Measurements from ENCODE around the gene DIS3L2. TPM values are rescaled to one million over a fixed set of nuclear protein-coding genes. Genes with fewer than 3 reads are reported as not detected.

DIS3L2 gene
- total and polyA plus RNA-seq, 2 of the 8 experiments (the other 6 are each of a cell fraction or from before 2014, with no cell fraction given): 11.5 to 21.6 TPM

DNA sequence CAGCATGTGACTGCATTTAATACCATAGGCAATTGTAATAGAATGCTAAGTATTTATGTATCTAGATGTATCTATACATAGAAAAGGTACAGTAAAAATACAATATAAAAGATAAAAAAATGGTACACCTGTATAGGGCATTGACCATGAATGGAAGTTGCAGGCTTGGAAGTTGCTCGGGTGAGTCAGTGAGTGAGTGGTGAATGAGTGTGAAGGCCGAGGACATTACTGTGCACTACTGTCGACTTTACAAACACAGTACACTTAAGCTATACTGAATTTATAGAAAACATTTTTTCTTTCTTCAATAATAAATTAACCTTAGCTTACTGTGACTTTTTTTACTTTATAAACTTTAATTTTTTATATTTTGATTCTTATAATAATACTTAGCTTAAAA is 8.9 kb downstream of the DIS3L2 start (continued):
- TF ChIP-seq CHD7 (IDR thresholded peaks at IDR 0.05; ENCODE audit: insufficient replicate concordance, low read length) (no peak), POLR2A (IDR thresholded peaks at IDR 0.05; ENCODE audit: control extremely low read depth in 1 of 2, low read depth in 2 of 2, low read length in 2 of 2) (no peak), BACH1 (IDR thresholded peaks at IDR 0.05; ENCODE audit: low read length) (no peak), SIRT6 (IDR thresholded peaks at IDR 0.05; ENCODE audit: low read length) (no peak), TBP (IDR thresholded peaks at IDR 0.05; ENCODE audit: low read depth, low read length) (no peak), RXRA (IDR thresholded peaks at IDR 0.05; ENCODE audit: insufficient read depth, low read depth, low read length) (no peak), BRCA1 (IDR thresholded peaks at IDR 0.05; ENCODE audit: low read depth, low read length) (no peak), MAFK (IDR thresholded peaks at IDR 0.05; ENCODE audit: low read depth, low read length) (no peak), HDAC2 (IDR thresholded peaks at IDR 0.05; ENCODE audit: borderline replicate concordance in 1 of 2, low read depth in 2 of 2, low read length in 2 of 2) (no peak), TAF7 (optimal IDR thresholded peaks at IDR 0.05; ENCODE audit: borderline replicate concordance, low read depth, low read length) (no peak), CREB1 (IDR thresholded peaks at IDR 0.05) (no peak)
- TF ChIP-seq, protein P1, sequence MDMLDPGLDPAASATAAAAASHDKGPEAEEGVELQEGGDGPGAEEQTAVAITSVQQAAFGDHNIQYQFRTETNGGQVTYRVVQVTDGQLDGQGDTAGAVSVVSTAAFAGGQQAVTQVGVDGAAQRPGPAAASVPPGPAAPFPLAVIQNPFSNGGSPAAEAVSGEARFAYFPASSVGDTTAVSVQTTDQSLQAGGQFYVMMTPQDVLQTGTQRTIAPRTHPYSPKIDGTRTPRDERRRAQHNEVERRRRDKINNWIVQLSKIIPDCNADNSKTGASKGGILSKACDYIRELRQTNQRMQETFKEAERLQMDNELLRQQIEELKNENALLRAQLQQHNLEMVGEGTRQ (IDR thresholded peaks at IDR 0.05; ENCODE audit: low read length): no peak

Data from H1 (cell line).